ENCODE results near the gene TFDP2. TPM values are rescaled to one million over a fixed set of nuclear protein-coding genes. Genes with fewer than 3 reads are reported as not detected.
A peak's percentile ranks its signal among the peaks of the same experiment; 100 is the strongest.

Gene TFDP2
- total RNA-seq, 1 experiment from 2014 or later, result 43.2 TPM

GRCh38 chr3:142028243-142028777 is 121.0 kb downstream of the TFDP2 start:
- Mint-ChIP-seq H3K4me3 (ENCODE audit: unreplicated experiment) (peak overlapping the region; percentile 84), H3K36me3 (ENCODE audit: insufficient read depth, unreplicated experiment) (no peaks in the 10 kb centered on the region), H3K27me3 (ENCODE audit: insufficient read depth, unreplicated experiment) (no peaks in the 10 kb centered on the region), H3K27ac (ENCODE audit: low read depth, unreplicated experiment) (peak overlapping the region; percentile 25), H3K4me1 (ENCODE audit: insufficient read depth, unreplicated experiment) (peaks cover 12% of the 10 kb centered on the region), H3K9me3 (ENCODE audit: unreplicated experiment) (no peaks in the 10 kb centered on the region)
- BruUV-seq (replicated peaks), result no TSS peak
- CTCF ChIA-PET, result interaction anchor here (0.5 to 0.6 kb wide), 4 partner anchors 32 to 797 kb away, joined by 3 to 5 read pairs (median 4); partner anchors contain the start of gene PXYLP1
- intact Hi-C loops (cut with micrococcal nuclease), result no loop called here
- peak; percentile 74 for DNase-seq (ENCODE audit: unreplicated experiment)
- POLR2A ChIA-PET, result interaction anchor here (0.6 to 2.2 kb wide), 12 partner anchors 9 to 541 kb away, joined by 3 to 14 read pairs (median 4); partner anchors contain the start of gene TFDP2
- no peak for TF ChIP-seq CTCF (IDR thresholded peaks at IDR 0.05; ENCODE audit: unreplicated experiment)

- H3K27ac Mint-ChIP-seq (ENCODE audit: low read depth, unreplicated experiment), result peak overlapping the region; percentile 25
- TSS peak; percentile 64 for BruUV-seq (replicated peaks)
Observed at GRCh38 chr3:142027735-142028134, 121.6 kb downstream of the TFDP2 start.

DNA sequence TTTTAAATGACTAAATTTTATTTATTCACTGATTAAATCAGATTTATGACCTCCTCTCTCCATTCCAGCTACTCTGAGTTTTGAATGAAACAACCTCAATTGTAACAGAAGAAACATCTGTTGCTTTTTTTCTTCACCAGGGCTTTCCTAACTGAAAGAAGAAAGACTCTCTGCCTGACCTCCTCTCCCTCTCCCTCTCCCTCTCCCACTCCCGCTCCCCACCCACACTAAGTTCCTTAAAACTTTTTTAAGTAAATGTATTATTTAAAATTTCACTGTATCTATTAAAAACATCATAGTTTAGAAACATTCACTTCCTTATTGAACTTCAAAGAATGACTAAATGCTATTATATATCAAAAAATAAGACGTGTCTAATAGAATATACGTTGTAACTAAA is 122.0 kb downstream of the TFDP2 start:
- intact Hi-C loops (cut with micrococcal nuclease), result loop anchor here (1.0 kb wide), 1 partner anchor 67 kb away; no protein-coding TSS in a partner anchor
- H3K9me3 Mint-ChIP-seq (ENCODE audit: unreplicated experiment), result no peaks in the 10 kb centered on the region
- DNase-seq (ENCODE audit: unreplicated experiment), result no peak
- peak overlapping the region; percentile 84 for H3K4me3 Mint-ChIP-seq (ENCODE audit: unreplicated experiment)
- no peak overlapping the region for H3K27ac Mint-ChIP-seq (ENCODE audit: low read depth, unreplicated experiment)
- TF ChIP-seq CTCF (IDR thresholded peaks at IDR 0.05; ENCODE audit: unreplicated experiment), result no peak
- BruUV-seq (replicated peaks), result no TSS peak
- CTCF ChIA-PET, result interaction anchor here (0.6 kb wide), 1 partner anchor 98 kb away, joined by 4 read pairs; no protein-coding TSS in a partner anchor
- H3K36me3 Mint-ChIP-seq (ENCODE audit: insufficient read depth, unreplicated experiment), result no peaks in the 10 kb centered on the region
- POLR2A ChIA-PET, result interaction anchor here (0.6 to 1.4 kb wide), 5 partner anchors 10 to 252 kb away, joined by 3 to 5 read pairs (median 4); no protein-coding TSS in a partner anchor
- peaks cover 12% of the 10 kb centered on the region for H3K4me1 Mint-ChIP-seq (ENCODE audit: insufficient read depth, unreplicated experiment)
- H3K27me3 Mint-ChIP-seq (ENCODE audit: insufficient read depth, unreplicated experiment), result no peaks in the 10 kb centered on the region

More at GRCh38 chr3:142027735-142028134, 121.6 kb downstream of the TFDP2 start:
- POLR2A ChIA-PET, result interaction anchor here (0.6 to 2.2 kb wide), 10 partner anchors 9 to 540 kb away, joined by 3 to 14 read pairs (median 4); partner anchors contain the start of gene TFDP2
- CTCF ChIA-PET, result interaction anchor here (0.6 kb wide), 2 partner anchors 98 to 796 kb away, joined by 3 to 4 read pairs; partner anchors contain the start of gene PXYLP1
- no peaks in the 10 kb centered on the region for H3K36me3 Mint-ChIP-seq (ENCODE audit: insufficient read depth, unreplicated experiment)
- no peaks in the 10 kb centered on the region for H3K27me3 Mint-ChIP-seq (ENCODE audit: insufficient read depth, unreplicated experiment)
- TF ChIP-seq CTCF (IDR thresholded peaks at IDR 0.05; ENCODE audit: unreplicated experiment), result no peak
- peak; percentile 45 for DNase-seq (ENCODE audit: unreplicated experiment)
- H3K4me1 Mint-ChIP-seq (ENCODE audit: insufficient read depth, unreplicated experiment), result peaks cover 12% of the 10 kb centered on the region
- H3K4me3 Mint-ChIP-seq (ENCODE audit: unreplicated experiment), result peak overlapping the region; percentile 84
- intact Hi-C loops (cut with micrococcal nuclease), result loop anchor here (1.0 kb wide), 1 partner anchor 67 kb away; no protein-coding TSS in a partner anchor
- no peaks in the 10 kb centered on the region for H3K9me3 Mint-ChIP-seq (ENCODE audit: unreplicated experiment)

GRCh38 chr3:142026333-142026732 is 123.0 kb downstream of the TFDP2 start:
- ChIA-PET CTCF (interaction anchor here (0.7 to 0.8 kb wide), 2 partner anchors 8 to 29 kb away, joined by 3 to 4 read pairs; no protein-coding TSS in a partner anchor), POLR2A (interaction anchor here (1.4 kb wide), 1 partner anchor 122 kb away, joined by 5 read pairs; no protein-coding TSS in a partner anchor)
- Mint-ChIP-seq H3K4me1 (ENCODE audit: insufficient read depth, unreplicated experiment) (peaks cover 10% of the 10 kb centered on the region), H3K27me3 (ENCODE audit: insufficient read depth, unreplicated experiment) (no peaks in the 10 kb centered on the region), H3K36me3 (ENCODE audit: insufficient read depth, unreplicated experiment) (peaks cover under 1% of the 10 kb centered on the region), H3K9me3 (ENCODE audit: unreplicated experiment) (no peaks in the 10 kb centered on the region), H3K27ac (ENCODE audit: low read depth, unreplicated experiment) (no peak overlapping the region), H3K4me3 (ENCODE audit: unreplicated experiment) (no peak overlapping the region)
- no TSS peak for BruUV-seq (replicated peaks)
- TF ChIP-seq CTCF (IDR thresholded peaks at IDR 0.05; ENCODE audit: unreplicated experiment), result no peak
- no peak for DNase-seq (ENCODE audit: unreplicated experiment)
- intact Hi-C loops (cut with micrococcal nuclease), result no loop called here
